GOT3 (cell line): ENCODE results near the gene VSTM2L.

Source experiments
- DNase-seq: peaks from one replicate; lab custom pipeline; 2025; ENCODE audit warnings: mixed read lengths; lab: John Stamatoyannopoulos, UW

VSTM2L gene

GRCh38 chr20:37918035-37918434 lies 15.1 kb downstream of the VSTM2L start:
- no peak for DNase-seq

DNA sequence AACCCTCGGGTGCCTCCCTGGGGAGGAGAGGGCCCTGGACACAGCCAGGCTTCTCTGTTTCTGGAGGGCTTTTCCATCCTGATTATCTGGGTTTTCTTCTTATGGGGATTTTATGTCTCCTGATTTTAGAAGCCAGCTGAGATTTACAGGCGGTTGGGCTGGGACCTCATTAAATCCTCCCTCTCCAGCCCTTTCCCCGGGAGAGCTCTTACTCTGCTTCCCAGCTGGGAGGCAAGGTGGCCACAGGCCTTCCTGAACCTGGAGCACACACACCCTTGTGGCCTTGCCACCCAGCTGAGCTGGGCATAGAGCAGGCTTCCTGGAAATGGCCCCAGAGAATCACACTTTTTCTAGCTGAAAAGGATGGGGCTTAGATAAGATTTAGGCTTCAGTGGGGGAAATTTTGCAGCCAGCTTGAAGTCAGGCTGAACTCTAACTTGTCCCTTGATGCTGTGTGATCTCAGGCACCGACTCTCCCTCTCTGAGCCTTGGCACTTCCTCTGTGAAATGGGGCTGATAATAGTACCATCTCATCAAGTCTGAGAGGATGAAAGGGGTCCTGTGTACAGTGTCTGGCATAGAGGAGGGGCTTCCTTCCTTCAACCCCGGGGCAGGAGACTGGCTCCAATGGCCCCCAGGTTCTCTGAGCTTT lies 16.6 kb downstream of the VSTM2L start:
- no peak for DNase-seq

DNA sequence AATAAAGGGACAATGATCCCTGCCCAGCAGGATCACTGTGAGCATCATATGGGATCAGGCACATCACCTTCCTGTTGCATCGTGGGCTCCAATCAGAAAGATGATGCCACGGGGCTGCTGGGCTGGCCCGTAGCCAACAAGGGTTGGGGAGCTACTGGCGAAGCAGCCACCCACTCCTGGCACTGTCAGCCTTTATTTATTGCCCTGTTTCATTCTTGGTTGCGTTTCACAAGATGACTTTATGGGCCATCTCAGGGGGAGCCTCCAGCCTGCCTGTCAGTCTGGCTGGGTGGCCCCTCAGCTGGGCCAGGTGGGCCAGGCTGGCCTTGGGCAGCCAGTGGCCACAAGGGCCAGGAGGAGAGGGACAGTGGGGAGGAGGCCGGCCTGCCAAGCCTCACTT lies 17.3 kb downstream of the VSTM2L start:
- no peak for DNase-seq

DNA sequence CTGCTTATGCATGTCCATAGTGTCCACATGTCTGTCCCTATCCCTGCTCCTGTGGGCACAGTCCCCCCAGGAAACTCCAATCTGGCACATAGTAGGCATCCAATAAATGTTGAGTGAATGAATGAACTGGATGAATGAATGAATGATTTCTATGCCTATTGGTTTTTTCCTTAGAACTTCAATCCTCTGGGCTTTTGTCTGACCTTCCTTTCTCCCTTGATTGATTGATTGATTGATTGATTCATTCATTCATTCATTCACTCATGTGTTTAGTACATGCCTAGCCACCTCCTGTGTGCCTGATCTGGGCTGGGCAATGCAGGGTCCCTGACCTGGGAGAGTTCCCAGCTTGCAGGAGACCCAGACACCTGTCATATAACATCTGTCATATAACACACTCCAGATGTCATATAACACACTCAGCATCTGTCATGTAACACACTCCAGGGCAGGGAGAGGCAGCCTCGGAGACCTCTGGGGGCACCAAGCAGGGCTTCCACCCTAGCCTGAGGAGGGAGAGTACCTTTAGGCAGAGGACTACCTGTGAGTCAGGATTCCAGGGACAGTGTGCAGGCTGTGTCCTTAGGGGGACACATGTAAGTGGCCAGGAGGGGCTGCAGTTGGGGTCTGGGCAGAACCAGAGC lies 17.9 kb downstream of the VSTM2L start:
- no peak for DNase-seq

GRCh38 chr20:37921341-37921929 lies 18.5 kb downstream of the VSTM2L start:
- DNase-seq: no peak

GRCh38 chr20:37922016-37922415 lies 19.1 kb downstream of the VSTM2L start:
- DNase-seq: no peak

- DNase-seq: no peak
Measured at GRCh38 chr20:37925265-37926165, 22.6 kb downstream of the VSTM2L start.

DNA sequence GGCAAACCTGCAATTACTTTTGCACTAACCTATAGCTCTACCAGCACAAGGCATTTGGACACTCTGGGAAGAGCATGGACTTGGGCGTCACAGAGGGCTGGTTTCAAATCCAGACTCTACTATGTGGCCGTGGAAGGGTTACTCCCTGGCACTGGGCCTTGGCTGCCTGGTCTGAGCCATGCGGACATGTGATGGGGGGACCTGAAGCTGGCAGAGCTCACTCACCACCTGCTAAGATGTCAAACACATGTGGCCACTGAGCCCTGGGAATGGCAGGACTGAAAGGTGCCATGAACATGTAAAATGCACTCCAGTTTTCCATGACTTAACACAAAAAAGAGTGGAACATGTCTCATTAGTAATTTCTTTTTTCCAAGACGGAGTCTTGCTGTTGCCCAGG lies 23.7 kb downstream of the VSTM2L start:
- no peak for DNase-seq

- no peak for DNase-seq
Measured at GRCh38 chr20:37927410-37928095, 24.6 kb downstream of the VSTM2L start.

- DNase-seq: no peak
Measured at GRCh38 chr20:37928996-37929682, 26.2 kb downstream of the VSTM2L start.

DNA sequence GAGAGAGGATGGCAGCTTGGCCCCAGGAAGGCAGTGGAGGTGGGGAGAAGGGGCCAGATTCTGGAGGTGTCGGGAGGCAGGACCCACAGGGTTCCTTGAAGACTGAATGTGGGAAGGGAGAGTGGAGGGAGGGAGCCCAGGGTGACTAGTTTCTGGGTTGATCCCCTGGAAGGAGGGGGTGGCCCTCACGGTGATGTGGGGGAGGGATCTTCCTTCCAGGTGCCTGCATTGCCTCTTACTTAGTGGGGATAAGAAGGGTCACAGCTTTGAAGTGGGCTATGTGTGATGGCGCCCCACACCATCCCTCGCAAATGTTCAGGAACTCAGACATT lies 26.7 kb downstream of the VSTM2L start:
- no peak for DNase-seq

DNA sequence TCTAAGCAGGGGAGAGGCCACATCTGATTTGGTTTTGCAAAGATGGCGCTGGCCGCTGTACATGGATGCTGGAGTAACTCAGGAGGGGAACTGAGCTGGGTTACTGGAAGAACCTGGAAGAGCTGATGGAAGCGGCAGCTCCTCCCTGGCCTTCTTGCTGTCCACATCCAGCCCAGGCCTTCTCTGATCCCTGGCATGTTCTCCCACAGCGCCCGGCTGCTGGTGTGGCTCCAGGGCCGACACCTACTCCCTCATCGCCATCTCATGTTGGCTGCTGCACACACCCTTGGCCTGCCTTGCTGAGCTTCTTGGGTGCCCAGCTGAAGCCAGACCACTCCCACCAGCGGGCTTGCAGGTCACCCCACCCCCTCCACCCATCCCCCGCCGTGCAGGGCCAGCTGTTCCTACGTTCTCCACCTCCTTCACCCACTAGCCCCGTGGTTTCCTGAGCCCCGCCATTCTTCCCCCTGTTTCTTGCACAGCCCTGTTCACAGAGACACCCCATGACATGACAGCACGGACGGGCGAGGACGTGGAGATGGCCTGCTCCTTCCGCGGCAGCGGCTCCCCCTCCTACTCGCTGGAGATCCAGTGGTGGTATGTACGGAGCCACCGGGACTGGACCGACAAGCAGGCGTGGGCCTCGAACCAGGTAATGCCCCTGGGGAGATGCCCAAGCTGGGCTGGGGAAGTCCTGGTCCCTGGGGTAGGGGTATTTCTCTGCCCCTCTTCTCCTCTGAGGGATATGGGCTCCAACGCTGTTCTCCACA lies 28.4 kb downstream of the VSTM2L start:
- no peak for DNase-seq

GRCh38 chr20:37932074-37932473 lies 29.1 kb downstream of the VSTM2L start:
- no peak for DNase-seq

GRCh38 chr20:37932919-37933318 lies 30.0 kb downstream of the VSTM2L start:
- DNase-seq: no peak

GRCh38 chr20:37933786-37934633 lies 31.1 kb downstream of the VSTM2L start:
- no peak for DNase-seq

GRCh38 chr20:37934634-37935375 lies 31.9 kb downstream of the VSTM2L start:
- no peak for DNase-seq

GRCh38 chr20:37935435-37935834 lies 32.5 kb downstream of the VSTM2L start:
- no peak for DNase-seq

DNA sequence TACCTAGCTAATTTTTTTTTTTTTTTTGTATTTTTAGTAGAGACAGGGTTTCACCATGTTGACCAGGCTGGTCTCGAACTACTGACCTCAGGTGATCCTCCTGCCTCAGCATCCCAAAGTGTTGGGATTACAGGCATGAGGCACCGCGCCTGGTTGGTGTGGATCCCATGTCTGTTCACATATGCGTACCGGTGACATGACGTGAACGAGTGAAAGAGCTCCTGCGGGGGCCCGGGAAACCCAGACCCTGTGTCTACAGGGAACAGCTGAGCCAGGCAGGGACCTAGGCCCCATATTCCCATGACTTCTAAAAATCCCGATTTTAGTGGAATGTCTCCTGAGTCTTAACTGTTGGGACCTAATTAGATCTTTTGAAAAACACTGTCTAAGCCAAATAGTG lies 33.1 kb downstream of the VSTM2L start:
- no peak for DNase-seq

DNA sequence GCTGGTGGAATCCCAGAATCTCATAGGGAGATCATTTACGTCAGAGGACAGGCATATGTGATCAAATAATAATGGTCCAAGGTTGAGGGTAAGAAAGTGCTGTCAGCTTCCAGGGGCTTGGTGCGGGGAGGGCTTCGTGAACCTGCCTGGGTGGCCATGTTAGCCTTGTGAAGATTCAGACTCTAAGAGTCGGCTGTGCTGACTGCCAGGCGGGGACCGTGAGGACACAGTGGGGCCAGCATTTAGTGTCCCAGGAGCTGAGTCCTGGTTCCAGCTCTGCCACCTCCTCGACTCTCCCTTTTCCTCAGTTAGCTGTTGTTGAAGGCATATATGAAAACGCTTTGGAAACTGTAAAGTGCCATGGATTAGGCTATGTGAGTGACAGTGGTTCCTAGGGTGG lies 33.5 kb downstream of the VSTM2L start:
- no peak for DNase-seq
